HCT116 (cell line): ENCODE data around the gene NFKBIA. TPM values are rescaled to one million over a fixed set of nuclear protein-coding genes. Genes with fewer than 3 reads are reported as not detected.
"Not testable (repeated sequence)": the region's sequence is repeated elsewhere in the genome, so short reads cannot be mapped to it uniquely, and the experiment has no call there.

Experiments
- ATAC-seq: fragments of 200-7000 bp; cut with Tn5 transposase; 2 replicates; pipeline ENCODE4 v1.9.1; 2020; ENCODE audit warnings: mild to moderate bottlenecking, moderate library complexity
- BruUV-seq: library from RNA; stranded (reverse); fragments of 400-500 nt; replicated peaks from 2 replicates; lab custom pipeline; 2021; lab: Mats Ljungman, UMichigan
- CTCF ChIA-PET: fragments of 300-600 bp; sonication (Branson Sonifier 250); formaldehyde crosslinking; loops from one replicate; lab custom pipeline; 2021; ENCODE audit warnings: antibody characterized with exemption; lab: Charles Lee
- POLR2A ChIA-PET: fragments of 300-600, 350-600 bp; sonication (Branson Sonifier 250); formaldehyde crosslinking; loops from one replicate; lab custom pipeline; 2021; ENCODE audit warnings: antibody characterized with exemption; lab: Charles Lee
- RAD21 ChIA-PET, 2 experiments: fragments of 300-600 bp; sonication (Branson Sonifier 250); formaldehyde crosslinking; loops; one replicate each; lab custom pipeline; 2023; ENCODE audit warnings: low total read pairs in 2 of 2; ENCODE audit not compliant: uncharacterized antibody in 2 of 2, unreplicated experiment in 2 of 2, low non-redundant PET in 1 of 2; lab: Charles Lee
- DNase-seq: peaks from one replicate; pipeline ENCODE4 v3.0.0-alpha.2; 2010; ENCODE audit warnings: low read depth, low spot score
- H2AFZ ChIP-seq: fragments of 200-600 bp; shearing (Covaris generic), sonication (generic); 2 replicates; pipeline ENCODE4 v1.6.1; 2017; ENCODE audit warnings: low read depth, mixed run types, mixed read lengths, antibody characterized with exemption, low read length; ENCODE audit not compliant: poor library complexity, severe bottlenecking
- H3K27ac ChIP-seq: 2 replicates; pipeline ENCODE4 v1.5.1; 2012; ENCODE audit warnings: low read depth, low read length
- H3K27me3 ChIP-seq: fragments of 200-600 bp; sonication (generic); 2 replicates; pipeline ENCODE4 v1.6.1; 2016; ENCODE audit warnings: mixed run types, low read length, mixed read lengths; ENCODE audit not compliant: insufficient read depth
- H3K36me3 ChIP-seq, 2 experiments: fragments of 200-500 bp in 1 of 2; fragments of 200-600 bp in 1 of 2; sonication (Bioruptor generic) in 1 of 2; sonication (generic) in 1 of 2; 2 replicates each; pipeline versions ENCODE4 v1.5.1 to v1.6.1; 2014 to 2016; ENCODE audit warnings: low read length in 2 of 2, inconsistent platforms in 1 of 2, mixed read lengths in 1 of 2, mixed run types in 1 of 2; ENCODE audit not compliant: insufficient read depth in 2 of 2, control insufficient read depth in 1 of 2
- H3K4me1 ChIP-seq, 2 experiments: fragments of 200-600 bp in 1 of 2; sonication (generic) in 1 of 2; 2 replicates each; pipeline versions ENCODE4 v1.5.1 to v1.6.1; 2012 to 2017; ENCODE audit warnings: low read length in 2 of 2, inconsistent platforms in 1 of 2, mild to moderate bottlenecking in 1 of 2, mixed read lengths in 1 of 2, mixed run types in 1 of 2, moderate library complexity in 1 of 2; ENCODE audit not compliant: insufficient read depth in 2 of 2, control insufficient read depth in 1 of 2
- H3K4me2 ChIP-seq: fragments of 200-600 bp; sonication (generic); 2 replicates; pipeline ENCODE4 v1.6.1; 2017; ENCODE audit warnings: mixed run types, low read length, mixed read lengths
- H3K4me3 ChIP-seq, 2 experiments: fragments of 200-600 bp in 1 of 2; sonication (generic) in 1 of 2; replicated peaks in 1 of 2; 2 replicates each; pipeline ENCODE4 v1.5.1; 2011 to 2016; ENCODE audit warnings: low read length in 2 of 2, control low read depth in 1 of 2, low read depth in 1 of 2, mild to moderate bottlenecking in 1 of 2, mixed read lengths in 1 of 2, mixed run types in 1 of 2
- H3K79me2 ChIP-seq: fragments of 200-600 bp; sonication (generic); 2 replicates; pipeline ENCODE4 v1.6.1; 2017; ENCODE audit warnings: mild to moderate bottlenecking, mixed run types, low read length, moderate library complexity, mixed read lengths; ENCODE audit not compliant: insufficient read depth
- H3K9ac ChIP-seq: fragments of 200-600 bp; sonication (generic); 2 replicates; pipeline ENCODE4 v1.6.1; 2016; ENCODE audit warnings: low read length, mixed read lengths
- H3K9me2 ChIP-seq: fragments of 200-600 bp; sonication (generic), shearing (Covaris generic); 2 replicates; pipeline ENCODE4 v1.6.1; 2017; ENCODE audit warnings: mixed run types, mild to moderate bottlenecking, moderate library complexity; ENCODE audit not compliant: insufficient read depth
- H3K9me3 ChIP-seq, 2 experiments: fragments of 200-500 bp in 1 of 2; fragments of 200-600 bp in 1 of 2; sonication (Bioruptor generic) in 1 of 2; sonication (generic) in 1 of 2; 2 replicates each; pipeline ENCODE4 v1.6.1; 2014 to 2017; ENCODE audit warnings: low read length in 2 of 2, mixed read lengths in 2 of 2, inconsistent platforms in 1 of 2, low read depth in 1 of 2, mild to moderate bottlenecking in 1 of 2, mixed run types in 1 of 2, moderate library complexity in 1 of 2; ENCODE audit not compliant: control insufficient read depth in 1 of 2, insufficient read depth in 1 of 2
- H4K20me1 ChIP-seq: fragments of 200-600 bp; sonication (generic), shearing (Covaris generic); 2 replicates; pipeline ENCODE4 v1.6.1; 2017; ENCODE audit warnings: mixed run types, mild to moderate bottlenecking, moderate library complexity; ENCODE audit not compliant: insufficient read depth
- CBX3 ChIP-seq: IDR thresholded peaks from 2 replicates; pipeline ENCODE4 v1.6.1; 2012; ENCODE audit warnings: low read depth
- CEBPB ChIP-seq: IDR thresholded peaks from 2 replicates; pipeline ENCODE4 v1.6.1; 2012; ENCODE audit warnings: low read depth
- FOSL1 ChIP-seq: IDR thresholded peaks from 2 replicates; pipeline ENCODE4 v1.6.1; 2012; ENCODE audit warnings: low read depth
- MAX ChIP-seq: IDR thresholded peaks from 2 replicates; pipeline ENCODE4 v1.6.1; 2012
- POLR2AphosphoS5 ChIP-seq: IDR thresholded peaks from 2 replicates; pipeline ENCODE4 v1.6.1; 2011; ENCODE audit warnings: mild to moderate bottlenecking, low read depth, low read length, moderate library complexity
- SIN3A ChIP-seq: IDR thresholded peaks from 2 replicates; pipeline ENCODE4 v1.6.1; 2012; ENCODE audit warnings: low read depth
- SP1 ChIP-seq: IDR thresholded peaks from 2 replicates; pipeline ENCODE4 v1.6.1; 2012; ENCODE audit warnings: low read depth
- SRF ChIP-seq: IDR thresholded peaks from 2 replicates; pipeline ENCODE4 v1.6.1; 2012; ENCODE audit warnings: low read depth
- TCF7L2 ChIP-seq: IDR thresholded peaks from 2 replicates; pipeline ENCODE4 v1.7.0; 2011; ENCODE audit warnings: borderline replicate concordance, inconsistent platforms; ENCODE audit not compliant: insufficient read depth, insufficient read length; ENCODE audit errors: extremely low read depth
- ZFX ChIP-seq: fragments of 450-650 bp; IDR thresholded peaks from 2 replicates; pipeline ENCODE4 v1.6.1; 2017
- intact Hi-C: fragments of 100-400 bp; cut with micrococcal nuclease; formaldehyde crosslinking; loops from 2 replicates; pipeline ENCODE4 v1.10.0; 2022
- total RNA-seq: library from RNA; stranded (reverse); gene quantifications from one replicate; pipeline ENCODE4 v1.2.1, GENCODE V29; 2021; ENCODE audit not compliant: unreplicated experiment
- TF ChIP-seq, protein P1 (sequence below): IDR thresholded peaks from 2 replicates; pipeline ENCODE4 v1.6.1; 2011; ENCODE audit warnings: mild to moderate bottlenecking, low read length, moderate library complexity; ENCODE audit not compliant: insufficient replicate concordance; ENCODE audit errors: extremely low read depth

The NFKBIA gene
- total RNA-seq, 1 experiment from 2014 or later, result 42.6 TPM

- no peak for TF ChIP-seq ZFX
- TF ChIP-seq CEBPB, result no peak
- no peak for TF ChIP-seq TCF7L2
- TF ChIP-seq SRF, result no peak
- no peak for ATAC-seq
- no peak overlapping the region for H3K27ac ChIP-seq
- H3K36me3 ChIP-seq, result no peaks in the 10 kb centered on the region
- intact Hi-C loops, result no loop called here
- no peaks in the 10 kb centered on the region for H3K9me2 ChIP-seq
- CTCF ChIA-PET, result no interaction called here
- BruUV-seq, result no TSS peak
- no peaks in the 10 kb centered on the region for H3K79me2 ChIP-seq
- POLR2A ChIA-PET, result interaction anchor here (0.7 to 0.9 kb wide), 2 partner anchors 10 to 12 kb away, joined by 3 to 5 read pairs; no protein-coding TSS in a partner anchor
- H3K4me1 ChIP-seq, result peaks cover 7 to 10% of the 10 kb centered on the region in 2 experiments
- RAD21 ChIA-PET, result interaction anchor here in 1 of 2 experiments (0.7 kb wide), 1 partner anchor 173 kb away, joined by 6 read pairs; no protein-coding TSS in a partner anchor
- no peak overlapping the region for H3K4me2 ChIP-seq
- no peaks in the 10 kb centered on the region for H3K27me3 ChIP-seq
- DNase-seq, result no peak
- no peaks in the 10 kb centered on the region; a peak in 1 of 4 replicates for H3K9me3 ChIP-seq
- H4K20me1 ChIP-seq, result no peaks in the 10 kb centered on the region
- no peak overlapping the region for H3K9ac ChIP-seq
- H3K4me3 ChIP-seq, result no peak overlapping the region
- H2AFZ ChIP-seq, result no peak overlapping the region
Observed at GRCh38 chr14:35375558-35376025, 29.0 kb downstream of the NFKBIA start.

DNA sequence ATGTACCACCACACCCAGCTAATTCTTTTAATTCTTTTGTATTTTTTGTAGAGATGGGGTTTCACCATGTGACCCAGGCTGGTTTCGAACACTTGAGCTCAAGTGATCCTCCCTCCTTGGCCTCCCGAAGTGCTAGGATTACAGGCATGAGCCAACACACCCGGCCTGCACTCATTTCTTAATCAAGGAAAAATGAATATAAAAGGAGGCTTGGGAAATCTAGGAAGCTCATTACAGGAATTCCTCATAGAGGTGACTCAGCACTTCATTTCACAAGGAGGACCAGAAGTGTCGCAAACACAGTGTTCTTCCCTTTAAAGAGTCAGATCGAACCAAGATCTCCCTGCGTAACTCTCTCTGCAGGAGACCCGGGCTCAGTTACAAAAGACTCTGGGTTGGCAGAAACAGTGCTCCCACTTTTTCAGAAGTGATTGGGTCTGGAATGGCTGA lies 30.3 kb downstream of the NFKBIA start:
- Histone ChIP-seq H3K4me2 (peak overlapping the region; percentile 55), H3K27ac (peak overlapping the region; percentile 23; the same call in 1 of the 2 replicates), H3K36me3 (no peaks in the 10 kb centered on the region), H3K9me3 (no peaks in the 10 kb centered on the region; a peak in 1 of 4 replicates), H4K20me1 (no peaks in the 10 kb centered on the region), H3K9me2 (no peaks in the 10 kb centered on the region), H3K9ac (peak overlapping the region; percentile 32), H3K4me1 (peaks cover 7 to 19% of the 10 kb centered on the region in 2 experiments), H3K27me3 (no peaks in the 10 kb centered on the region), H2AFZ (peak overlapping the region; percentile 98), H3K4me3 (no peak overlapping the region), H3K79me2 (no peaks in the 10 kb centered on the region)
- intact Hi-C loops, result no loop called here
- POLR2A ChIA-PET, result interaction anchor here (0.7 to 1.8 kb wide), 6 partner anchors 9 to 30 kb away, joined by 3 to 7 read pairs (median 4); partner anchors contain the start of gene NFKBIA
- TF ChIP-seq POLR2AphosphoS5 (peak; percentile 18; the same call in 1 of the 2 replicates), CBX3 (no peak), TCF7L2 (no peak), MAX (peak; percentile 31; the same call in 1 of the 2 replicates), SIN3A (no peak), SP1 (0 out of 2 replicates have a peak, but pooled peaks have one; percentile 16), FOSL1 (peak; percentile 34; the same call in 1 of the 2 replicates), CEBPB (peak; percentile 98)
- TF ChIP-seq, protein P1, sequence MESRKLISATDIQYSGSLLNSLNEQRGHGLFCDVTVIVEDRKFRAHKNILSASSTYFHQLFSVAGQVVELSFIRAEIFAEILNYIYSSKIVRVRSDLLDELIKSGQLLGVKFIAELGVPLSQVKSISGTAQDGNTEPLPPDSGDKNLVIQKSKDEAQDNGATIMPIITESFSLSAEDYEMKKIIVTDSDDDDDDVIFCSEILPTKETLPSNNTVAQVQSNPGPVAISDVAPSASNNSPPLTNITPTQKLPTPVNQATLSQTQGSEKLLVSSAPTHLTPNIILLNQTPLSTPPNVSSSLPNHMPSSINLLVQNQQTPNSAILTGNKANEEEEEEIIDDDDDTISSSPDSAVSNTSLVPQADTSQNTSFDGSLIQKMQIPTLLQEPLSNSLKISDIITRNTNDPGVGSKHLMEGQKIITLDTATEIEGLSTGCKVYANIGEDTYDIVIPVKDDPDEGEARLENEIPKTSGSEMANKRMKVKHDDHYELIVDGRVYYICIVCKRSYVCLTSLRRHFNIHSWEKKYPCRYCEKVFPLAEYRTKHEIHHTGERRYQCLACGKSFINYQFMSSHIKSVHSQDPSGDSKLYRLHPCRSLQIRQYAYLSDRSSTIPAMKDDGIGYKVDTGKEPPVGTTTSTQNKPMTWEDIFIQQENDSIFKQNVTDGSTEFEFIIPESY, result no peak
- RAD21 ChIA-PET, result no interaction called here
- ATAC-seq (peak; percentile 51), DNase-seq (peak; percentile 35)
- CTCF ChIA-PET, result interaction anchor here (0.8 to 1.8 kb wide), 3 partner anchors 9 to 30 kb away, joined by 3 read pairs; no protein-coding TSS in a partner anchor
- no TSS peak for BruUV-seq

DNA sequence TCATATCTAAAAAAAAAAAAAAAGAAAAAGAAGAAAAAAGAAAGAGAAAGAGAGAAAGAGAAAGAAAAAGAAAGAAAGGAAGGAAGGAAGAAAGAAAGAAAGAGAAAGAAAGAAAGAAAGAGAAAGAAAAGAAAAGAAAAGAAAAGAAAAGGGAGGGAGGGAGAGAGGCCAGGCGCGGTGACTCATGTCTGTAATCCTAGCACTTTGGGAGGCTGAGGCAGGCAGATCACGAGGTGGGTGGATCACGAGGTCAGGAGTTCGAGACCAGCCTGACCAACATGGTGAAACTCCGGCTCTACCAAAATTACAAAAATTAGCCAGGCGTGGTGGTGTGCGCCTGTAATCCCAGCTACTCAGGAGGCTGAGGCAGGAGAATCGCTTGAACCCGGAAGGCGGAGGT lies 31.3 kb downstream of the NFKBIA start:
- H3K4me3 ChIP-seq, BruUV-seq, H3K79me2 ChIP-seq, H3K9me2 ChIP-seq, intact Hi-C loops, H3K9me3 ChIP-seq, H2AFZ ChIP-seq, H3K36me3 ChIP-seq, H4K20me1 ChIP-seq, H3K4me2 ChIP-seq, RAD21 ChIA-PET, DNase-seq, H3K27me3 ChIP-seq, H3K27ac ChIP-seq, H3K9ac ChIP-seq, ATAC-seq: not testable (repeated sequence)
- ChIA-PET CTCF (interaction anchor here (1.8 kb wide), 1 partner anchor 8 kb away, joined by 3 read pairs; no protein-coding TSS in a partner anchor), POLR2A (interaction anchor here (1.7 kb wide), 1 partner anchor 13 kb away, joined by 5 read pairs; no protein-coding TSS in a partner anchor)
- peaks cover 7 to 19% of the 10 kb centered on the region in 2 experiments for H3K4me1 ChIP-seq
